ENCODE results near the gene TECPR2.

The TECPR2 gene

DNA sequence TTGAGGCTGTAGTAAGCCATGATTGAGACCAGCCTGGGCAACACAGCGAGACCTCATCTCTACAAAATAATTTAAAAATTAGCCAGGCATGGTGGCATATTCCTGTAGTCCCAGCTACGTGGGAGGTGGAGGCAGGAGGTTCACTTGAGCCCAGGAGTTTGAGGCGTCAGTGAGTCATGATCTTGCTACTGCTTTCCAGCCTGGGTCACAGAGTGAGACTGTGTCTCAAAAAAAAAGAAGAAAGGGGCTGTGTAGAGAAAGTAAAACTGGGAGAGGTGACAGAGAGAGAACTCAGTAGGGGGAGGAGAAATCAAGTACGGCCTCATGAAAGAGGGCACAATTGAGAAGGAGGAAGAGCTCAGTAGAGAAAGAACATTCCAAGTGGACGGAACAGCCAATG is 12.4 kb downstream of the TECPR2 start:
- no peak for DNase-seq

DNA sequence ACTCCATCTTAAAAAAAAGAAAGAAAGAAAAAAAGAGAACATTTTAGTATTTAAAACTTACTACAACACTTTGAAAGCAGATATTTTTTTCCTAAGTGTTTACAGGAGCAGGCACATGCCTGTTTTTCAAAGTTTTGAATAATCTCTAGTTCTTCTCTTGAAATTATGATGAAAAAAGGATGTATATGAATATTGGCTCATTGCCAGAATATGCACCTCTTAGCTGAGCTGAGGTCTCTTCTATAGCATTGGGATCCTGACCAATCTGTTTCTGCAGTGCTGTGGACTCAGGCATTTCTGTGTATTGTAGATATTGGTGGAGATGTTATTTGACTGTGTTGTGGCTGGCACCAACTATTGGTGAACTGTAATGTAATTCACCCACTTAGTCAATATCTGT is 15.0 kb downstream of the TECPR2 start:
- no peak for DNase-seq

DNA sequence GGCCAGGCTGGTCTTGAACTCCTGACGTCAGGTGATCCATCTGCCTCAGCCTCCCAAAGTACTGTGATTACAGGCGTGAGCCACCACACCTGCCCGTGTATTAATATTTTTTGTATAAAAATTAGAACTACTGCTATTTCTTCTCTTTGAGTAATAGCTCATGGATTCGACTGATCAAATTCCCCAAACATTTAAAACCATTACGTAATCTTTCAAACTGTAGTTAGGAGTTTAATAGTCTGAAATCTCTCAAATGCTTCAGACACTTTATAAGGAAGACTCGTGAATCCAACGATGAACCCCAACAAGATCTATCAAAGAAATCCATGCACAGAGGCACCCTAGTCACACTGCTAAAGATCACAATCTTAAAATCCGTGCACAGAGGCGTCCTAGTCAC is 16.1 kb downstream of the TECPR2 start:
- no peak for DNase-seq

DNA sequence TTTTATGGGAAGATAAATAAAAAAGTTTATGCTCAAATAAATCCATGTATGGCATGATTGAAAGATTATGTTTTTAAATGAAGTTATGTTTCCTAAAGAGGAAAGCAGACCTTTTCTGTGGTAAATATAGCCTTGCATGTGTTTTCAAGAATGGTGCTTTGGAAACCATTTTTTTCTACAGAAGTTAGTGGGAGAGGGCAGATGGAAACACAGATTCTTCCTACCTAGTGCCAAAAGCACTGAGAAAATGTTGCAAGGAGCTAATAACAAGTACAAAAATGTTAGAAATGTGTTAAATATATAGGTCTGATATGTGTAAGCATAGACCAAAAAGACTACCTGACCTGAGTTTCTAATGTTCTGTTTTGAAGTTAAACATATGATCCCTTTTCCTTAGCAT is 24.3 kb downstream of the TECPR2 start:
- DNase-seq, result no peak

DNA sequence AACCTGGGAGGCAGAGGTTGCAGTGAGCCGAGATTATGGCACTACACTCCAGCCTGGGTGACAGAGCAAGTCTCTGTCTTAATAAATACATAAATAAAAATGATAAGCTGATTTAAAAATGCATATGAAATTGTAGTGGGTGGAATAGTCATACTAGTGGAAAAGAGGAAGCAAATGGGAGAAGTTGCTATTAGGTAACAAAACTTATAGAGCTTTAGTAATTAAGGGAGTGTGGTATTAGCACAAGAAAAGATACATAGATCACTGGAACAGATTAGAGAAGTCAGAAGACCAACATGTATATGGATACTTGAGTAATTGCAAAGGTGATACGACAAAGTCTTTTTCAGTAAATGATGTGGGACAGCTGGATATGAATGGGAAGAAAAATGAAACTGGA is 26.5 kb downstream of the TECPR2 start:
- DNase-seq, result no peak

DNA sequence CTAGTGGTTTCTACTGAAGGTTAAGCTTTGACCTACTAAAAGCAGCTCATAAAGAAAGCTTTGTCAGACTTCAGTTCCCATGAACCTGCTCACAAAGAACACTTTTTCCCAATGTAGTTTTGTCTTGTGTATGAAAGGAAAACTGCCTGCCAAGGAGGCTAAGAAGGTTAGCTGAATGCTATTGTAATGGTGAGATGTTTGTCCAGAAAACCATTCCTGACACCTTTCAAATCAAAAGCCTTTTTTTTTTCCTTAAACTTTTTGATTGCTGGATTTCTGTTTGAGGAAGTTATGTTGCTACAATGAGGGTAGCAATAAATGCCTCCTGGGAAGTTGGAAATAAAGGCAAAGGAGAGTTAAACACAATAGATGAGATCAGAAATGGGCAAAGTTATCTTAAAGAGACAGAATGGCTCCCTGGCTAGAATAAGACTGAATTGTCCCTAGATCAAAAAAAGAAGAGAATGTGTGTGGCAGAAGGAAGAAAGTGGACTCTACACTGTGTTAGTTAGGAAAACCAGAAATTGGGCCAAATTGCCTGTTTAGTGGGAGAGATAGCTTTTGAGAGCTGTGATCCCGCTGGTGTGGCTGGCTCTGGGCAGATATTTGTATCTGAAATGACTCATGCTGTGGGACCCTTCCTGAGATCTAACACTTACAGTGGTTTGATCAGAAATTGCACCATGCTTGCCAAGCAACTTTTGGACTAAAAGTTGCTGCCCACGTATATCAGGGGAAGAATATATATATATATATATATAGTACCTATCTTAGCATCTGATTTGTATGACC is 27.5 kb downstream of the TECPR2 start:
- DNase-seq, result no peak

DNA sequence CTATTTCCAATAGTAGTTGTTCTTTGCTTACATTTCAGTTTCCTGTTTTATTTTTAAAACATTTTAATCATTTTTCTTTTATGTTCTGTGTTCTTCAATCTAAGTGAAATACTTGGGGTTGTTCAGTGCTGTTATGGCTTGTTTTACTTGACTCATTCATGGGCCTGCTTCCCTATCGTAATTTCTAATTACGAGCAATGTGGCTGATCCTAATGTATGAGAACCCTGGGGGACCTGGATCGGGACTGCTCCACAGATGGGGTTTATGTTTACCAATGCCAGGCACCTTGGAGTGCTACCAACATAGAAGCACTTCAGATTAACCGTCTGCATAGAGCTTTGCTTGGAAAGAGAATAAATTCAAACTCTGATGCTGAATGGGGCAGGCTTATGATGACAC is 29.8 kb downstream of the TECPR2 start:
- DNase-seq, result no peak

DNA sequence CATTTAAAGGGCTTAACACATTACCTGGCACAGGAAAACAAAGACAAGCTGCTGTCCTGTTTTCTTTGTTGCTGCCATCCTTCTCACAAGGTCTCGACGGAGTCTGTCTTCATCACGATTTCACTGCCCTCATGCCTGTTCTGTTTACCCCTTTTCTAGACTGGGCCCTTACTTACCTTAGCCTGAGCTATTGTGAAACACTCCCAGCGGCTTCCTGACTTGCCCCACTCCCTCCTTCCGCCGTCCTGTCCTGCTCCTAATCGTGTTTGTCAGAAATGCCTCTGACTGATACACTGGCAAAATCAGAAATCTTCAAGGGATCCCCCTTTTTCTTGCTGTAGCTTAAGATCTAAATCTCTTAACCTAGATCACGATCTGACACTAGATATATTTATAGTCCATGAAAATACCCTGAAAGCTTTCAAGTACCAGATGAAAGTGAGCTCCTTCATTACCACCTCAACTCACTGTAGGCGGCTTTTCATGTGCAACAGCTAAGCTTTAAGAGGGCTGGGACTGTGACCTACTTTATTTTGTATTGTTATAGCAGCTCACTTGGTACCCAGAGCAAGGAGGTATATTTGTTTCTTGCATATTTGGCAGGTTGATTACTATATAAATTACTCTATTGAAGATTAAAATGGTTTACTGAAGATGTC is 32.1 kb downstream of the TECPR2 start:
- DNase-seq, result no peak

DNA sequence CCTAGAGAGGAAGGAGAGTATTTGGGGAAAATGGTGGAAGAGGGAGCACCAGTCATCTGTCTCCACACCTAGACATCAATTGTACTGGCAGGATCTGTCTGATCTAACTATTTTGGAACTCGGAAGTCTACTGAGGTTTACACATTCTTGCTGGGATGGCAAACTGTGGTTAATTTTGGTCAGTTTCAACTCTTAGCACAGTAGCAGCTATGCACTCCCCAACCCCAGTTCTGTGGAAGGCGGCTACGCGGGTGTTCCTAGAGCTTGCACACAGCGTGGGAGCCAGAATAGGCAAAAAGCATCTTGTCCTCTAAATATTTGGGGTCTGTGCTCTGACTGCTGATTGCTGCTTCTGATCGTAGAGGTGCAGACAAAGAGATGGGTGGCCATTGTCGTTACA is 33.8 kb downstream of the TECPR2 start:
- no peak for DNase-seq

DNA sequence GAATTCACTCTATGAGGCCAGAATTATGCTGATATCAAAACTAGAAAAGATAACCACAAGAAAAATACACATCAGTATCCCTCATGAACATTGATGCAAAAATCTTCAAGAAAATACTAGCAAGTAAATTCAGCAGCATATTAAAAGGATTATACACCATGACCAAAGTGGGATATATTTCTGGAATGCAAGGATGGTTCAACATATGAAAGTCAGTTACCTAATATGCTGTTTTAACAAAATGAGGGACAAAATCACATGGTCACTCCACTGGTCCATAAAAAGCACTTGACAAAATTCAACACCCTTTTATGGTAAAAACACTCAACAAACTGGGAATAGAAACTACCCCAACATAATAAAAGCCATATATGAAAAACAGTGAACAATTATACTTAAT is 40.3 kb downstream of the TECPR2 start:
- DNase-seq, result no peak

DNA sequence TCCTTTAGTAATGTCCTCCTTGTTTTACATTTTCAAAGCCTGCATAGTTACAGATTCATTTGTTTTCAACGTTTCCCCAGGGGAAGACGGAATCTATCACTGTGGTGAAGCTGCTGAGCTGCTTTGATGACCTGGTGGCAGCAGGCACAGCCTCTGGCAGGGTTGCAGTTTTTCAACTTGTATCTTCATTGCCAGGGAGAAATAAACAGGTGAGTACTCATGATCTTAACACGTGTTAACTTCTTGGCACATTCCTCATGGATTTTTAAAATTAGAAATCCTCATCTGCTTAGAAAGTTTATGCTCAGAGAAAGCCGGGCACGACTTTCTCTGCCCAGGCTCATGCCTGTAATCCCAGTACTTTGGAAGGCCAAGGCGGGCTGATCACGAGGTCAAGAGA is 44.5 kb downstream of the TECPR2 start:
- no peak for DNase-seq

DNA sequence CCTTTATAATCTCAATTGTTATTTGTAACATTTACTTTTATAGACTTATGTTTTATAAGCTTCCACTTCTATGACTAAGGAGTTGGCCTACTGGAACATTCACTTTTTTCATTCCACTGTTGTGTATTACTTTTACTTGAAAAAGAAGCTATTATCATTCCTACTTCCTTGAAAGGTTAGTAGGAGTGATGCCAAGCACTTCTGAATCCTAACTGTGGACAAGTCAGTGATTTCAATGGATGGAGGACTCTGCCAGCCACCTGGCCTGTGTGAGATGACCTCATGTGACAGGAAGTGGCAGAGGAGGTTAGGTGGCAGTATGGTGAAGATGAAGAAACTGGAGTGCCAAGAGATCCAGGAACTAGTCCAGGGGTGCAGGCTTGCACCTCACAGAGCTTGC is 46.0 kb downstream of the TECPR2 start:
- DNase-seq, result no peak

DNA sequence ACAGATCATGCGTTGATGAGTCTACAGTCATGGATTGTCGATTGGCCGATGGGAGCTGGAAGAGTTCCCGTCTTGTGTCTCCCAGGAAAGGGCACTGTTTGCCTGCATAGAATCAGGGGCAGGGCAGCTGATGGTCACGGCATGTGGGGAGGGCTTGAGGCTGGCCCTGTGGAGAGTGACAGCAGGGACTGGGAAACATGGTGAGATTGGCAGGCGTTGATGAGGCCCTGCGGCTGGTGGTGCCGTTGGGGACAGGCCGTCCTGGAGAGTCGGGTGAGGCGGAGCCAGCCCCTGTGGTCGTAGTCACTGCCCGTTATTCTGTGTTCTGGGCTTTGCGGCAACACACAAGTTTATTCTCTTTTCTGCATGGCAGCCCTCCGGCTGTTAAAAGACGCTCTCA is 52.9 kb downstream of the TECPR2 start:
- no peak for DNase-seq

DNA sequence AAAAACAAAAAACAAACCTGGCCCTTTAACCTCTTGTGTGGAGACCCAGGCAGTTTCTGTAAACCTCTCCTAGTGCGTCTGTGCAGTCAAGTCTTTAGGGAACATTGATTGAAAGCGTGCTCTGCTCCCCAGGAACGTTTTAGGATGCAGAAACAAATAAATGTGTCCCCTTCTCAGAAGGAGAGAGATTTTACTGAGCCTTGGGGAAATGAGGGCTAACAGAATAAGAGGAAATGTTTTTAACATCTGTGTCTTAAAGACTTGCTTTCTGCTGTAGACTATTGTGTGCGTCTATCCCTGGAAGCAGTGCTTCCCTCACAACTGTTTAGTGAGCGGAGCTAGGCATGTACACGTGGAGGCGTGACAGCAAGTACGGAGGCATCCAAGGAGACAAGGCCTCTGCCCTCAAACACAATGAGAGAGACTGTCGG is 54.3 kb downstream of the TECPR2 start:
- DNase-seq, result no peak

DNA sequence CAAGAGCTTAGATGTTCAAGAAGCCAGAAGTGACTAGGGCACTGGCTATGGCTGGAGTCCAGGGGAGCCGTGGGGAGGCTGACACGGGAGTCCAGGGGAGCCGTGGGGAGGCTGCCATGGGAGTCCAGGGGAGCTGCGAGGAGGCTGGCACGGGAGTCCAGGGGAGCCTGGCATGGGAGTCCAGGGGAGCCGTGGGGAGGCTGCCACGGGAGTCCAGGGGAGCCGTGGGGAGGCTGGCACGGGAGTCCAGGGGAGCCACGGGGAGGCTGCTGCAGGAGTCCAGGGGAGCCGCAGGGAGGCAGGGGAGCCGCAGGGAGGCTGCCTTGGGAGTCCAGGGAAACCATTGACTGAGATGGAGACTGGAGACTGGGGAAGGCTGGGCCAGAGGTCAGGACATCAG is 54.9 kb downstream of the TECPR2 start:
- no peak for DNase-seq

DNA sequence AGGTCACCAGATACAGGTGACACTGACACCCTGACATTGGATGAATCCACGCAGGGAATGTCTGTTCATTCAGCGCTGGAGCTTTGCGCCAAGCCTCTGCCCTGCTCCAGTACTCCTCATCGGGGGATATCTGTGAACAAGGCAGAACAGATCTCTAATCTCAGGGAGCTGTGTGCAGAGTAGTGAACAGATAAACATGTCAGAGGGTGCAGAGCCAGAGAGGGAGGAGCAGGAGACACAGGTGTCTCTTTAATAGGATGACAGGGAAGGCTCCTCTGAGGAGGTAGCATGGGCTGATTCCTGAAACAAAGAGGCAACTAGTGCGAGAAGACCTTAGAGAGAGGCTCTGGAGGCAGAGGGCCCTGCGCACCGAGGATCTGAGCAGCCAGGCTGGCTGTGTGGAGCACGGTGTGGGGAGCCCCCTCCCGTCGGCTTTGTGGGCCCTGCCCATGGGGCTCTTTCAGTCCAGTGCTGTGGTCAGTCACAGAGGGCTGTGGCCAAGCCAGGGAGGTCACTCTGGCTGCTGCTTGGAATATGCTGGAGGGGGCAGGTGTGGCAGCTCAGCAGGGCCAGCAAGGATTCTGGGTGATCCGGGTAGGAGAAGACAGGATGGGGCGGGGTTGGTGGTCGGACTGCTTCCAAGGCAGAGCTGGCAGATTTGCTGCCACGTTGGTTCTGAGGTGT is 55.6 kb downstream of the TECPR2 start:
- DNase-seq, result no peak

DNA sequence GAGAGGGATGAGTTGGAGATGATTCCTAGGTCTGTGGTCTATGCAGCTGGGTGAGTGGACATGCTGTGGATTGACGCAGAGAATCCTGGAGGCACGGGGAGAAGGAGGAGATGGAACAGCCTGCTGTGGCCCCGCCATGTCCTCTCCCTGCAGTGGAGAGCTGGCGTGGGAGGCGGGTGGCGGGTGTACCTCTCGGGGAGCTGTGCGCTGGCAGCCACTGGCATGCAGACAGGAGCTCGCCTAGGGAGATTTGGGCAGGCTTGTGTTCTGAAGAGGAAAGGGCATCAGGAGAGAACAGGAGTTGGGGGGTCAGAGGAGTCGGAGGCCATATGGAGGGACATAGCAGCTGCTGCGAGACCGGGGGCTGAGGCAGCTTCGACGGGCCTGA is 56.1 kb downstream of the TECPR2 start:
- DNase-seq, result no peak

DNA sequence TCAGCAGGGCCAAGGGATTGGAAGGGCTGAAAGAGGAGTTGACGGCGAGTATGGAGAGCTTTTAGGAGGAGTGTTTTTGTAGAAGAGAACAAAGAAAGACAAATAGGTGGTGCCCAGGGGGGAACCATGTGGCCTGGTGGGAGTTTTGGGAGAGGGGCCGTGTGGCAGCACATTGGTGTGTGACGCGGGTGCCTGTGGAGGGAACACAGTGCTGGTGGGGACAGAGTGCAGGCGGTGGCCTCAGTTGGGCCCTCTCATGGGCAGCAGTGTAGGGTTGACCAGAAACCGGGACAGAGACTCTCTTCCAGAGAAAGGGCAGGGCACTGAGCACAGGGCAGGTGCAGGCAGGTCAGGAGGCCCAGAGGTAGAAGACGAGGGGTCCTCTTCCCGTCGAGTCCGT is 56.5 kb downstream of the TECPR2 start:
- DNase-seq, result no peak

DNA sequence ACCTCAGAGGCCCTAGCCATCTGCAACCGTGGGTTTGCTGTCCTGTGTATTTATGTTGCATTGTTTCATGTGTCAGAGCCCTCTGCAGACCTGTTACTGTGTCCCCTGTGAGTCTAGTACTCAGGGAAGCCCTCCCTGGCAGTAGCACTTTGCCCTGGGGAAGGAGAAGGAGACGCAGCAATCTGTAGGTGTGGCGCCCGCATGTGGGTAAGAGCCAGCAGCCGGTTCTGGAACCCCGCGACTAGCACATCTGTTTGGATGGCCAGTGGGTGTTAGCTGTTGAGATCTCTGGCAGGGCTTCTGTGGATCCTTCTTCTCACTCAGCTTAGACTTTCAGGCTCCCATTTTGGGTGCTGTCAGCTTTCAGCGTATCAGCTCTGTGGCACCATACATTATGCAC is 57.0 kb downstream of the TECPR2 start:
- no peak for DNase-seq

DNA sequence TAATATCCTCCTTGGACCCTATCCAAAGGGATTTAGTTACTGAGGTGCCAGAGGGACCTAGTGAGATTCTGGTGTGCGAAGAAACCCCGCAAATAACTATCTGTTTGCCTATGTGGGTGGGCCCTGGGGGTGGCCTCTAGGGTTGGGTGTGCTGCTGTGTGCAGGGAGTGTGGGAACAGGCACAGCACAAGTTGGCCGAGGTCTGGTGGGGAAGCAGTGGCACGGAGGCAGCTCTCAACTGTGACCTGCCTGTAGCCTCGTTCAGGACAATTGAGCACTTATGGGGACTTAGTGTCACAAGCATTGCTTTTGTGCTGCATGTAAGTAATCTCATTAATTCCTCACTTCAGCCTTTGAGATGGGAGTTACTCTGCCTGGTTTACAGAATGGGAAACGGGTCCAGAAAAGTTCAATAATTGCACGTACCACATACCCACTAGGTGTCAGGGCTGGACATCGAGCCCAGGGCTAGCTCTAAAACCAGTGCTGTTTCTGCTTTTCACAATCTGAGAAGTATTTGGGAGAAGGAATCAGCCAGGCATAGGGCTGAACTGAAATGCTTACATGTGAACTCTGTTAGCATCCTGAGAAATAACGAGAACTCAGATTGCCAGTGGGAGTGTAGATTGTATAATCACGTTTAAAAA is 58.8 kb downstream of the TECPR2 start:
- no peak for DNase-seq

DNA sequence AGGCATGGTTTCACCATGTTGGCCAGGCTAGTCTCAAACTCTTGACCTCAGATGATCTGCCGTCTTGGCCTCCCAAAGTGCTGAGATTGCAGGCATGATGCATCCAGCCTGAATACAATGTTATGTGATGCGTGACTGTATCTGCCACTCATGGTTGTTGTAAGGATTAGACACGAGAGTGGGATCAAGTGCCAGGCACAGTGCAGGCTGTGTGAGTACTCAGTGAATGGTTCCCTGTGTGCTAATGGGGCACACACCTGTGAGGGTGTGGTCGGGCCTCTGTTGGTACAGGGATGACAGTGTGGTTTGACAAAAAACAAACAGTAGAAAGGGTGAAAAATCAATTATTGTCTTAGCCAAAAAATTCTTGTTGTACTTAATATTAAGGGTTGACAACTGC is 61.8 kb downstream of the TECPR2 start:
- DNase-seq, result no peak

DNA sequence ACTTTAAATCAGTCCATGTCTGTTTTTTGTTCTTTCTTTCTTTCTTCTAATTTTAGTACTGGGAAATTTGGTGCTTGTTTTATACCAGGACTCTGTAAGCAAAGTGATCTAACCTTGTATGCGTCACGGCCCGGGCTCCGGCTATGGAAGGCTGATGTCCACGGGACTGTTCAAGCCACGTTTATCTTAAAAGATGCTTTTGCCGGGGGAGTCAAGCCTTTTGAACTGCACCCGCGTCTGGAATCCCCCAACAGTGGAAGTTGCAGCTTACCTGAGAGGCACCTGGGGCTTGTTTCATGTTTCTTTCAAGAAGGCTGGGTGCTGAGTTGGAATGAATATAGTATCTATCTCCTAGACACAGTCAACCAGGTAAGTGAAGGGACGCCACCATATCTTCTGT is 62.2 kb downstream of the TECPR2 start:
- no peak for DNase-seq

DNA sequence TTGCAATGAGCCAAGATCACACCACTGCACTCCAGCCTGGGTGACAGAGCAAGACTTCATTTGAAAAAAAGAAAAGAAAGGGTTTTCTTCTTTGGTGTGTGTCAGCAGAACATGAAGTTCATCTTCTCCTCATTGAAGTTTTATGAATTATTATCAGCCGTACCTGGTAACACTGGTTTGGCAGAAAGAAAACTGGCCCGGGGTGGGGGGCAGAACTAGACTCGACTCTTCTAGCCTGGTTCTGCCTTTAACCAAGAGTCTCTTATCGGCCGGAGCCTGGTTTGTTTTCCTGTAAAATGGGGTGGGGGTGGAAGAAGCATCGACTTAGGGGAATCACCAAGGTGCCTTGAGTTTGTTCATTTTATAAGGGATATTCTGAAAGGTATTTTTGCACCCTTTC is 64.1 kb downstream of the TECPR2 start:
- no peak for DNase-seq

DNA sequence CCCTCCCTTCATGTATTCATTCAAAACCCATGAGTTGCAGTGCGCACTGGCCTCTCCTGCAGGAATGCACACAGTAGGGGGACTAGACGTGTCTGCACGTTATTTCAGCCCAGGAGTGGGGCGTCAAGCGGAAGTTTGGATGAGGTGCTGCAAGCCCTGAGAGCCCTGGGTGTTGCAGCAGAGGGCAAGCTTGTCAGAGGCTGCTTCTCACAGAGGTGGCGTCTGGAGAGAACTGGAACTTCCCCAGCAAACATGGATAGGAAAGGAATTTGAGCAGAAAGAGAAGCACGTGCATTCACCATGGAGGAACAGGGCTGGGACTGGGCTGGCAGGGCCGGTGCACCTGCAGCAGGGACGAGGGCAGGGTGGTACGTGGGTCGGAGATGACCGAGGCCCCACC is 64.9 kb downstream of the TECPR2 start:
- DNase-seq, result no peak

Measured in activated CD8-positive, alpha-beta memory T cell treated with anti-CD3 and anti-CD28 coated beads for 24 hours (primary cell).